Lower lobe of right lung (tissue), 2 donors: ENCODE data around the gene AKTIP. TPM values are rescaled to one million over a fixed set of nuclear protein-coding genes. Genes with fewer than 3 reads are reported as not detected.
A peak's percentile ranks its signal among the peaks of the same experiment; 100 is the strongest.

Source experiments
- ATAC-seq, 2 donors: fragments of 200-7000 bp; cut with Tn5 transposase; one replicate each; pipeline ENCODE4 v1.9.1; 2020 to 2022; ENCODE audit warnings: mild to moderate bottlenecking in 2 of 2, moderate library complexity in 2 of 2
- DNase-seq: peaks from one replicate; pipeline ENCODE4 v3.0.0-alpha.2; 2020
- H3K27ac ChIP-seq: fragments of 200-600 bp; one replicate; pipeline ENCODE4 v1.8.0; 2022
- H3K27me3 ChIP-seq: fragments of 200-600 bp; one replicate; pipeline ENCODE4 v1.8.0; 2022; ENCODE audit warnings: low read depth
- H3K36me3 ChIP-seq: fragments of 200-600 bp; one replicate; pipeline ENCODE4 v1.8.0; 2022; ENCODE audit warnings: mild to moderate bottlenecking
- H3K4me1 ChIP-seq: fragments of 200-600 bp; one replicate; pipeline ENCODE4 v1.8.0; 2022
- H3K4me3 ChIP-seq: fragments of 200-600 bp; one replicate; pipeline ENCODE4 v1.8.0; 2022; ENCODE audit warnings: mild to moderate bottlenecking
- H3K9me3 ChIP-seq: fragments of 200-600 bp; one replicate; pipeline ENCODE4 v1.8.0; 2022
- intact Hi-C: fragments of 100-400 bp; cut with DNase I; formaldehyde crosslinking; loops from one replicate; pipeline ENCODE4 v1.11.0; 2022
- total RNA-seq: library from RNA; stranded (reverse); fragmentation: NEBNext Ultra II Directional; extraction: Animal tissue kit (Norgen Biotek cat#: 25700); gene quantifications from one replicate; pipeline ENCODE4 v1.2.1, GENCODE V29; 2021
- TF ChIP-seq, protein P1 (sequence below): fragments of 200-600 bp; IDR thresholded peaks from one replicate; pipeline ENCODE4 v1.8.0; 2022; ENCODE audit warnings: antibody characterized with exemption, mild to moderate bottlenecking
- donor health status: DM: no; HTN: yes; CAD: no; lungs with severe emphysema.

The AKTIP gene
- total RNA-seq, 1 donor from 2014 or later: 43.7 TPM

DNA sequence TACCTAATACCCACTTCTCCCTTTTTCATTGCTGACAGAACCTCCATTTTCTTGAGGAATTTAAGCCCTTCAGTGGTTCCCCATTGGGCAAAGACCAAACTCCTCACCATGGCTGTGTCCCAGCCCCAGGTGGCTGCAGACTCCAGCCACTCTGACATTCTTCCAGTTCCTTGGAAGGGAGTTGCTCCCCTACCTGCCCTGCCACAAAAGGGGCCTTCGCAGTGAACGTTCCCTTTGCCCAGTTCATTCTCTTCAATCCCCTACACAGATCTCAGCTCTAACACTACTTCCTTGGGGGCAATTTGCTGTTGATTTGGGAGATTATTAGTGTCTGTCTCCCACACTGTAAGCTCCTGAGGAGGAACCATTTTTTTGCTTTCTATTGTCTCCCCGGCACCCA, 3.2 kb upstream of the AKTIP start:
- no peak for DNase-seq
- no peak for ATAC-seq
- intact Hi-C loops: no loop called here

DNA sequence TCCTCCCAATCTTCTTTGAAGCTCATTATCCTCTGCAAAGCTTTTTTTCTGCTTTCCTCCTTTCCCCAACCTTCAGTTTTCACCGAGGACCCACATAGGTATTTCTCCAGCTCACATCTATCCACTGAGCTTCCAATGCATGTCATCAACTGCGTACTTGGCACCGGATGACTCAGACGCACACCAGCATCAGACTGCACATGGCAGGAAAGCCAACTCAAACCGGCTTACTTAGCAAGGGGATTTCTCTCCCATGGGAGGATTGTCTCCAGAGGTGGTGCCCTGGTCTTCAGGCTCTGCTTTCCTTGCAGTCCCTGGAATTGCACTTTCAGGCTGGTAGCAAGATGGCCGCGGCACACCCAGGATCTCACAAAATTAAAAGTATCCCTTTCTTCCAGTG, 1.7 kb upstream of the AKTIP start:
- H3K9me3 ChIP-seq: no peaks in the 10 kb centered on the region
- peaks cover 1% of the 10 kb centered on the region for H3K36me3 ChIP-seq
- DNase-seq (no peak), ATAC-seq (no peak)
- H3K27me3 ChIP-seq: no peaks in the 10 kb centered on the region
- TF ChIP-seq, protein P1, sequence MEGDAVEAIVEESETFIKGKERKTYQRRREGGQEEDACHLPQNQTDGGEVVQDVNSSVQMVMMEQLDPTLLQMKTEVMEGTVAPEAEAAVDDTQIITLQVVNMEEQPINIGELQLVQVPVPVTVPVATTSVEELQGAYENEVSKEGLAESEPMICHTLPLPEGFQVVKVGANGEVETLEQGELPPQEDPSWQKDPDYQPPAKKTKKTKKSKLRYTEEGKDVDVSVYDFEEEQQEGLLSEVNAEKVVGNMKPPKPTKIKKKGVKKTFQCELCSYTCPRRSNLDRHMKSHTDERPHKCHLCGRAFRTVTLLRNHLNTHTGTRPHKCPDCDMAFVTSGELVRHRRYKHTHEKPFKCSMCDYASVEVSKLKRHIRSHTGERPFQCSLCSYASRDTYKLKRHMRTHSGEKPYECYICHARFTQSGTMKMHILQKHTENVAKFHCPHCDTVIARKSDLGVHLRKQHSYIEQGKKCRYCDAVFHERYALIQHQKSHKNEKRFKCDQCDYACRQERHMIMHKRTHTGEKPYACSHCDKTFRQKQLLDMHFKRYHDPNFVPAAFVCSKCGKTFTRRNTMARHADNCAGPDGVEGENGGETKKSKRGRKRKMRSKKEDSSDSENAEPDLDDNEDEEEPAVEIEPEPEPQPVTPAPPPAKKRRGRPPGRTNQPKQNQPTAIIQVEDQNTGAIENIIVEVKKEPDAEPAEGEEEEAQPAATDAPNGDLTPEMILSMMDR: no peak
- H3K27ac ChIP-seq: peak overlapping the region; percentile 93
- intact Hi-C loops: no loop called here
- H3K4me3 ChIP-seq: no peak overlapping the region
- peaks cover 26% of the 10 kb centered on the region for H3K4me1 ChIP-seq

More for the DNA sequence above, 3.2 kb upstream of the AKTIP start:
- peaks cover 29% of the 10 kb centered on the region for H3K4me1 ChIP-seq
- H3K36me3 ChIP-seq: no peaks in the 10 kb centered on the region
- H3K9me3 ChIP-seq: no peaks in the 10 kb centered on the region
- H3K27ac ChIP-seq: no peak overlapping the region
- H3K4me3 ChIP-seq: no peak overlapping the region
- no peaks in the 10 kb centered on the region for H3K27me3 ChIP-seq
- TF ChIP-seq, protein P1: no peak

DNA sequence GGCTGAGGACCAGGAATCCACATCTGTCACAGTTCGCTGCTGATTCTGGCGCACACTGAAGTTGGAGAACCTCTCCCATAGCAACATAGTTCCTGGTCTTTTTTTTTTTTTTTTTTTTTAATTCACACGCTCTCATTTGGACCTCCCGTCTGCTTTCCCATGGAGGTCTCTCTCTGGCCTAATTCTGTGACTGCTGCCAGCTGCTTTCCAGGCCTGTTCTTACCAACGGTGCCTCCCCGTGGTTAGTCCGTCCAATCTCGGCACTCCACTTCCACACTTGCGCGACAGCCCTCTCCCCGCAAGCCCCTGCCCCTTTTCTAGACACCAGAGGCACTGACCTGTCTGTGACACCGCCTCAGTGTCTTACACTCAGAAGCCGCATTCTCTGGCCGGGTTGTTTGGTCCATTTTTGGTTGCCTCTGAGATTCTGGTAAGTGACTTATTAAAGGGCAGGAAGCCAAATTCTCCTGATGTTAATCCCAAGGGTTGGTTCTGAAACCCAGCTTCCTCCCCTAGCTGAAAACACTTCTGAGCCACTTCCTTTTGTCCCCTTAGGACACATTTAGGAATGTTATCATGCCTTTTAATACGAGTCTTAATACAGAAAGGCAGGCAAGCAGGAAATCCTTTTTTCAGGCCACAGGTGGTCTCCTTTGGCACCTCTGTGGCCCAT, 1.1 kb upstream of the AKTIP start:
- no peaks in the 10 kb centered on the region for H3K9me3 ChIP-seq
- peaks cover 26% of the 10 kb centered on the region for H3K4me1 ChIP-seq
- H3K4me3 ChIP-seq: peak overlapping the region; percentile 93
- DNase-seq (peak; percentile 60), ATAC-seq (peak in 1 of 2 donors; percentile 1)
- peaks cover 7% of the 10 kb centered on the region for H3K36me3 ChIP-seq
- H3K27me3 ChIP-seq: no peaks in the 10 kb centered on the region
- TF ChIP-seq, protein P1: no peak
- peak overlapping the region; percentile 93 for H3K27ac ChIP-seq
- intact Hi-C loops: no loop called here

DNA sequence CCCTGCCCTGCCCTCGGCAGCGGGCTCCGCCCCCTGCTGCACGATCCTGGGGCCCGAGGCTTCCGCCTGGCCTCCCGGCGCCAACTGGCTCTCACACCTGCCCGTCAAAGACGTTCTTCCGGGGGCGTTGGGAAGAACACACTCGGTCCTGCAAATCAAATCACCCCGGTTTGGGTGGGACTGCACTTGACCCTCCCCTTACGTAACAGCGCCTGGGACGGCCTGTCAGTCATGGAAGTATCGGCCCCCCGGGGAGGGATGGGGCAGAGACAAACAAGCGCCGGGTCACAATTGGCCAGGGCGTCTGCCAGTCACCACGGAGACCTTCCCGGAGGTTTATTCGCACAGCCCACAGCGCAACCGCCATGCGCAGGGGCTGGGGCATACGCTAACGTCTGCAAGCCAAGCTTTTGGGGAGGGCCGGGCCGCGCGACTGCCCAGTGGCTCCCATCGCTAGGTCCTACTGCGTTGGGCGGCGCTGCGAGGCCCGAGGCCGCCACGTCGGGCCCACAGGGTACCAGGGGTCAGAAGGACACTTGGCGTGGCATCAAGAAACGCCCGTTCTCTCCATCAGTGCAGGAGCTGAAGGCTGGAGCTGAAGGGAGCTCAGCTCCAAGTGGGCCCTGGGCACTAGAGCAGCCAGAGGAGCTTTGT, 388 bp upstream of the AKTIP start:
- DNase-seq (peak; percentile 100), ATAC-seq (peak; percentile 95 to 96)
- Histone ChIP-seq H3K27ac (peak overlapping the region; percentile 93), H3K4me3 (peak overlapping the region; percentile 93), H3K36me3 (peaks cover 14% of the 10 kb centered on the region), H3K27me3 (no peaks in the 10 kb centered on the region), H3K4me1 (peaks cover 26% of the 10 kb centered on the region), H3K9me3 (no peaks in the 10 kb centered on the region)
- intact Hi-C loops: no loop called here
- TF ChIP-seq, protein P1: no peak

DNA sequence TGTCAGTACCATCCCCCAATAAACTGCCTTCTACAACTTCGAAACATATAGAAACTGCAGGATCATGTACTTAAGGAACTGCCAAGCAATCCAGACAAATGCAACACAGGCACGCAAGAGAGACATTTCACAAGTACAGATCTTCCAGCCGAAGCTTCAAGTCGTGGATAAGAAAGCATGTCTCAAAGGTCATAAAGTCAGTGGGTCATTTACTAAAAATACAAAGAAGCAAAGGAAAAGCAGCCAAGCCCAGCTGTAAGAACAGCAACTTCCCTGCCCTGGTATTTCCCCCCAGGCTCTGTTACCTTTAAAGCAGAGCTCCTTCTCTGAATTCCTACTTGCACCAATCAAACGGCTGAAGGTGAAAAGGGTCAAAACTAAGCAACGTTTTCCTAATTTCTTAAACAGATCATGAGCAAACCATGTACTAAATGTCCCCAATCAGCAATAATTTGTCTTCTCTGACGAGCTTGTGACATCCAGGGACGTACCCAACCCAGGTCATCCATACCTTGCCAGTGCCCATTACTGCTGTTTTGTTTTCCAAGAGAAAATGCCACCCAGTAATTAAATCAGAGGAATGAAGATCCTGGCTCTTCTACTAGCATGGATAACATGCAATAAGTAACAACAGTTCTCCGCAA, 1.7 kb downstream of the AKTIP start:
- intact Hi-C loops: no loop called here
- Histone ChIP-seq H3K4me1 (peaks cover 26% of the 10 kb centered on the region), H3K27ac (peak overlapping the region; percentile 93), H3K4me3 (peak overlapping the region; percentile 93), H3K36me3 (peaks cover 35% of the 10 kb centered on the region), H3K27me3 (no peaks in the 10 kb centered on the region), H3K9me3 (no peaks in the 10 kb centered on the region)
- no peak for DNase-seq
- TF ChIP-seq, protein P1: no peak
- ATAC-seq: no peak
